IMR-90 (cell line): Measurements from ENCODE around the gene PPP1R14C. TPM values are rescaled to one million over a fixed set of nuclear protein-coding genes. Genes with fewer than 3 reads are reported as not detected.

Experiments used
- ATAC-seq: fragments of 200-7000 bp; cut with Tn5 transposase; 2 replicates; pipeline ENCODE4 v1.9.1; 2020; ENCODE audit warnings: low read depth, mild to moderate bottlenecking, moderate library complexity
- BruUV-seq: library from RNA; stranded (reverse); fragments of 400-500 nt; replicated peaks from 2 replicates; lab custom pipeline; 2021; lab: Mats Ljungman, UMichigan
- CTCF ChIA-PET: fragments of 300-600 bp; formaldehyde crosslinking; extraction: SDS; loops from one replicate; lab custom pipeline; 2021; ENCODE audit warnings: antibody characterized with exemption; lab: Yijun Ruan, JAX
- POLR2A ChIA-PET: fragments of 300-600 bp; sonication (Branson Sonifier 250); formaldehyde crosslinking; loops from one replicate; lab custom pipeline; 2022; ENCODE audit warnings: antibody characterized with exemption; ENCODE audit not compliant: unreplicated experiment; lab: Charles Lee
- DNase-seq: peaks from one replicate; pipeline ENCODE4 v3.0.0; 2013
- H2AFZ ChIP-seq: replicated peaks from 2 replicates; pipeline ENCODE3; 2013; ENCODE audit warnings: low read length, mild to moderate bottlenecking; ENCODE audit not compliant: poor library complexity
- H2AK5ac ChIP-seq: 2 replicates; pipeline ENCODE4 v1.6.1; 2013; ENCODE audit warnings: low read depth, low read length, inconsistent platforms
- H2AK9ac ChIP-seq: replicated peaks from 2 replicates; pipeline ENCODE3; 2013; ENCODE audit warnings: mild to moderate bottlenecking, low read depth, low read length, moderate library complexity; ENCODE audit not compliant: poor library complexity
- H2BK120ac ChIP-seq: 2 replicates; pipeline ENCODE4 v1.6.1; 2013; ENCODE audit warnings: low read depth, low read length, inconsistent platforms
- H2BK15ac ChIP-seq: 3 replicates; pipeline ENCODE4 v1.6.1; 2013; ENCODE audit warnings: low read depth, low read length, inconsistent platforms
- H2BK20ac ChIP-seq: 2 replicates; pipeline ENCODE4 v1.6.1; 2013; ENCODE audit warnings: low read depth, mild to moderate bottlenecking, inconsistent platforms, low read length, moderate library complexity
- H2BK5ac ChIP-seq: 2 replicates; pipeline ENCODE4 v1.6.1; 2013; ENCODE audit warnings: mild to moderate bottlenecking, low read depth, low read length, inconsistent platforms; ENCODE audit not compliant: poor library complexity, severe bottlenecking
- H3K14ac ChIP-seq: replicated peaks from 2 replicates; pipeline ENCODE4 v1.6.1; 2013; ENCODE audit warnings: low read depth, low read length, inconsistent platforms
- H3K18ac ChIP-seq: 2 replicates; pipeline ENCODE4 v1.6.1; 2013; ENCODE audit warnings: low read depth, low read length, control low read depth
- H3K23ac ChIP-seq: 2 replicates; pipeline ENCODE4 v1.6.1; 2013; ENCODE audit warnings: low read depth, low read length, inconsistent platforms
- H3K27ac ChIP-seq: 2 replicates; pipeline ENCODE4 v1.5.1; 2013; ENCODE audit warnings: mild to moderate bottlenecking, control low read depth, low read length; ENCODE audit not compliant: insufficient read depth
- H3K27me3 ChIP-seq: 2 replicates; pipeline ENCODE4 v1.6.1; 2013; ENCODE audit warnings: low read length; ENCODE audit not compliant: control insufficient read depth, insufficient read depth
- H3K36me3 ChIP-seq: 2 replicates; pipeline ENCODE4 v1.6.1; 2013; ENCODE audit warnings: low read length, mixed read lengths; ENCODE audit not compliant: control insufficient read depth, insufficient read depth
- H3K4ac ChIP-seq: 2 replicates; pipeline ENCODE4 v1.6.1; 2013; ENCODE audit warnings: low read depth, low read length, inconsistent platforms
- H3K4me1 ChIP-seq: 2 replicates; pipeline ENCODE4 v1.6.1; 2013; ENCODE audit warnings: low read length, mixed read lengths; ENCODE audit not compliant: control insufficient read depth, insufficient read depth
- H3K4me2 ChIP-seq: 2 replicates; pipeline ENCODE4 v1.6.1; 2013; ENCODE audit warnings: low read depth, mild to moderate bottlenecking, control low read depth, low read length, moderate library complexity
- H3K4me3 ChIP-seq: 2 replicates; pipeline ENCODE4 v1.5.1; 2013; ENCODE audit warnings: low read depth, mild to moderate bottlenecking, control low read depth, low read length, moderate library complexity; ENCODE audit not compliant: insufficient read depth
- H3K56ac ChIP-seq: 2 replicates; pipeline ENCODE4 v1.6.1; 2013; ENCODE audit warnings: low read length, inconsistent platforms; ENCODE audit not compliant: insufficient read depth; ENCODE audit errors: extremely low read depth
- H3K79me1 ChIP-seq, 2 experiments: 2 replicates each; pipeline ENCODE4 v1.6.1; 2013; ENCODE audit warnings: low read length in 2 of 2, inconsistent platforms in 1 of 2, low read depth in 1 of 2
- H3K9ac ChIP-seq: 2 replicates; pipeline ENCODE4 v1.6.1; 2013; ENCODE audit warnings: low read depth, low read length, control low read depth
- H3K9me1 ChIP-seq: 2 replicates; pipeline ENCODE4 v1.6.1; 2013; ENCODE audit warnings: low read length, inconsistent platforms; ENCODE audit not compliant: insufficient read depth
- H3K9me3 ChIP-seq: 2 replicates; pipeline ENCODE4 v1.6.1; 2013; ENCODE audit warnings: low read length; ENCODE audit not compliant: control insufficient read depth, insufficient read depth
- H4K20me1 ChIP-seq: 2 replicates; pipeline ENCODE4 v1.6.1; 2013; ENCODE audit warnings: low read length, inconsistent platforms; ENCODE audit not compliant: insufficient read depth
- H4K5ac ChIP-seq: 2 replicates; pipeline ENCODE4 v1.6.1; 2013; ENCODE audit warnings: mild to moderate bottlenecking, low read depth, low read length, control low read depth
- H4K8ac ChIP-seq, 2 experiments: 2 replicates each; pipeline ENCODE4 v1.6.1; 2013; ENCODE audit warnings: low read depth in 2 of 2, low read length in 2 of 2, control low read depth in 1 of 2, inconsistent platforms in 1 of 2
- H4K91ac ChIP-seq: 2 replicates; pipeline ENCODE4 v1.6.1; 2013; ENCODE audit warnings: low read depth, low read length, inconsistent platforms; ENCODE audit not compliant: insufficient read depth
- CHD1 ChIP-seq: IDR thresholded peaks from 2 replicates; pipeline ENCODE4 v1.6.1; 2012; ENCODE audit warnings: low read depth, low read length, improper control_type of control experiment
- CTCF ChIP-seq: conservative IDR thresholded peaks from 2 replicates; pipeline ENCODE4 v1.5.1; 2012; ENCODE audit warnings: mild to moderate bottlenecking, low read depth, low read length, improper control_type of control experiment
- ELK1 ChIP-seq: fragments of 150-350 bp; IDR thresholded peaks from 2 replicates; pipeline ENCODE4 v1.6.1; 2016; ENCODE audit warnings: low read depth, mild to moderate bottlenecking, low read length, moderate library complexity, borderline replicate concordance
- FOS ChIP-seq: fragments of 150-350 bp; IDR thresholded peaks from 2 replicates; pipeline ENCODE4 v1.6.1; 2016; ENCODE audit warnings: low read depth, low read length
- NFE2L2 ChIP-seq: fragments of 150-350 bp; IDR thresholded peaks from 2 replicates; pipeline ENCODE4 v1.6.1; 2016; ENCODE audit warnings: low read depth, mild to moderate bottlenecking, low read length
- RAD21 ChIP-seq: IDR thresholded peaks from 2 replicates; pipeline ENCODE4 v1.6.1; 2012; ENCODE audit warnings: low read length, improper control_type of control experiment
- RCOR1 ChIP-seq: IDR thresholded peaks from 2 replicates; pipeline ENCODE4 v1.6.1; 2012; ENCODE audit warnings: mild to moderate bottlenecking, low read length, improper control_type of control experiment; ENCODE audit not compliant: insufficient replicate concordance
- RFX5 ChIP-seq: IDR thresholded peaks from 2 replicates; pipeline ENCODE4 v1.8.0; 2012; ENCODE audit warnings: low read depth, mild to moderate bottlenecking, low read length, moderate library complexity
- SMC3 ChIP-seq: fragments of 150-350 bp; IDR thresholded peaks from 2 replicates; pipeline ENCODE4 v1.6.1; 2016; ENCODE audit warnings: low read depth, mild to moderate bottlenecking, antibody characterized with exemption, low read length, moderate library complexity
- USF2 ChIP-seq: fragments of 150-350 bp; IDR thresholded peaks from 2 replicates; pipeline ENCODE4 v1.6.1; 2017; ENCODE audit warnings: mild to moderate bottlenecking, antibody characterized with exemption, low read length, low read depth
- WGBS, 2 experiments: methylation state at CpG; one replicate each; pipeline versions ENCODE4 v1.1.5 to v1.1.7; 2013; ENCODE audit warnings: missing lambda C conversion rate in 2 of 2; ENCODE audit not compliant: insufficient read length in 1 of 2; ENCODE audit errors: extremely low coverage in 2 of 2; 5-methylcytosine and 5-hydroxymethylcytosine counted together
- dilution Hi-C: fragments of 300-500 bp; cut with HindIII; formaldehyde crosslinking; loops from one replicate; pipeline ENCODE4 v1.14.3; 2018; ENCODE audit warnings: low sequenced_read_pairs; ENCODE audit not compliant: unreplicated experiment
- in situ Hi-C: fragments of 300-500 bp; cut with MboI; formaldehyde crosslinking; loops from 3 replicates; pipeline ENCODE4 v1.14.3; 2019; ENCODE audit warnings: low sequenced_read_pairs, inconsistent platforms, mixed read lengths
- intact Hi-C: fragments of 100-400 bp; cut with micrococcal nuclease; formaldehyde crosslinking; loops from 2 replicates; pipeline ENCODE4 v1.10.0; 2022
- polyA plus RNA-seq, 3 experiments: library from polyadenylated mRNA; depleted of rRNA; stranded (reverse); fragments of >200 nt; gene quantifications; 2 replicates each; pipeline ENCODE4 v1.2.3, GENCODE V29; 2012; ENCODE audit warnings: low replicate concordance in 1 of 3
- total RNA-seq: library from RNA; depleted of rRNA; stranded (reverse); fragments of >200 nt; gene quantifications from 2 replicates; pipeline ENCODE4 v1.2.3, GENCODE V29; 2012

The PPP1R14C gene
- total and polyA plus RNA-seq, 2 of the 4 experiments (the other 2 are of a cell fraction): not detected

- Histone ChIP-seq H3K27me3 (peaks cover 5% of the 10 kb centered on the region), H3K14ac (no peak overlapping the region), H3K4me1 (0 out of 2 replicates have a peak, but pooled peaks cover under 1% of the 10 kb centered on the region), H3K4me2 (no peak overlapping the region), H3K79me1 (no peaks in the 10 kb centered on the region), H2AFZ (no peak overlapping the region), H4K8ac (no peak overlapping the region), H3K36me3 (no peaks in the 10 kb centered on the region), H3K9ac (no peak overlapping the region), H3K4ac (no peak overlapping the region), H3K4me3 (no peak overlapping the region), H2BK20ac (no peak overlapping the region), H3K9me3 (no peaks in the 10 kb centered on the region), H2BK120ac (no peak overlapping the region), H4K20me1 (no peaks in the 10 kb centered on the region), H4K91ac (no peak overlapping the region), H3K56ac (no peak overlapping the region), H3K9me1 (no peaks in the 10 kb centered on the region), H4K5ac (no peak overlapping the region), H3K23ac (no peak overlapping the region), H2BK5ac (no peak overlapping the region), H2AK5ac (no peak overlapping the region), H2BK15ac (no peak overlapping the region), H3K27ac (no peak overlapping the region), H2AK9ac (no peak overlapping the region), H3K18ac (no peak overlapping the region)
- ChIA-PET CTCF (no interaction called here), POLR2A (no interaction called here)
- TF ChIP-seq CTCF (no peak), RCOR1 (no peak), RFX5 (no peak), USF2 (no peak), FOS (no peak), RAD21 (no peak), SMC3 (no peak), CHD1 (no peak), ELK1 (no peak), NFE2L2 (no peak)
- dilution Hi-C loops (no loop called here), in situ Hi-C loops (no loop called here), intact Hi-C loops (no loop called here)
- DNase-seq (no peak), ATAC-seq (no peak)
- WGBS, 2 experiments: 83% methylated on average over 1 of the region's 3 CpGs; no CpG with 5 or more reads in 1 of the 2 experiments
- no TSS peak for BruUV-seq
Observed at GRCh38 chr6:150202934-150203333, 60.1 kb downstream of the PPP1R14C start.
